Liver (tissue), 3 donors: ENCODE measurements around the gene CYP1B1.

Experiments
- CTCF ChIP-seq: fragments of 150-350 bp; IDR thresholded peaks from 2 replicates; pipeline ENCODE4 v1.5.1; 2017; ENCODE audit warnings: improper control_type of control experiment, low read depth, low read length; ENCODE audit not compliant: missing input control
- FOXA2 ChIP-seq: IDR thresholded peaks from 2 replicates; pipeline ENCODE4 v1.6.1; 2016; ENCODE audit warnings: antibody characterized with exemption
- TAF1 ChIP-seq: conservative IDR thresholded peaks from 2 replicates; pipeline ENCODE4 v1.6.1; 2016; ENCODE audit warnings: antibody characterized with exemption, mild to moderate bottlenecking
- donor health status: healthy.
- donor health status: healthy.

GRCh38 chr2:38095079-38095995, 19.4 kb upstream of the CYP1B1 start:
- TF ChIP-seq CTCF (no peak), FOXA2 (no peak), TAF1 (no peak)
